HG02981 (cell line): ENCODE measurements around the gene TTYH2.

Experiments used
- ATAC-seq: cut with Tn5 transposase; IDR thresholded peaks from one replicate; pipeline ENCODE4 v1.9.1; 2021; ENCODE audit warnings: mild to moderate bottlenecking, moderate library complexity; ENCODE audit not compliant: unreplicated experiment

TTYH2 gene

GRCh38 chr17:74213861-74214391 lies 555 bp downstream of the TTYH2 start:
- ATAC-seq, result no peak

- ATAC-seq, result no peak
Observed at GRCh38 chr17:74214484-74215341, 1.3 kb downstream of the TTYH2 start.

DNA sequence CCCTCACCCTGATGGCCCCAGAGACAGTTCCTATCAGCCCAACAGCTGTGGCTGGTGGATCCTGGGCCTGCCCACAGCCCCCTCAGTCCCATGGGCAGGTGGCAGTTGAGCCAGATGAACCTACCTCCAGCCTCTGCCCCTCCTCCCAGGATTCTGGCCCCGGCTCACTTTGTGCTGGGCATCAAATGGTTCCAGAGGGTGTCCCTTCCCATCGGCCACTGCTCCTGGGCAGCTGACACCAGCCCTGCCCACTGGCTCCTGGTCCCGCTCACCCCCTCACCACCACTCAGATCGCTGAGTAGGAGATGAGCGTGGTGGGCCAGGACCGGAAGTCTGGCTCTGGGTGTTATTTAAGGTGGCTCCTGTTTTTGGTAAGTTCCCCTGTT lies 2.0 kb downstream of the TTYH2 start:
- no peak for ATAC-seq

GRCh38 chr17:74216505-74216904 lies 3.1 kb downstream of the TTYH2 start:
- ATAC-seq, result no peak

GRCh38 chr17:74217037-74217730 lies 3.8 kb downstream of the TTYH2 start:
- ATAC-seq, result no peak

DNA sequence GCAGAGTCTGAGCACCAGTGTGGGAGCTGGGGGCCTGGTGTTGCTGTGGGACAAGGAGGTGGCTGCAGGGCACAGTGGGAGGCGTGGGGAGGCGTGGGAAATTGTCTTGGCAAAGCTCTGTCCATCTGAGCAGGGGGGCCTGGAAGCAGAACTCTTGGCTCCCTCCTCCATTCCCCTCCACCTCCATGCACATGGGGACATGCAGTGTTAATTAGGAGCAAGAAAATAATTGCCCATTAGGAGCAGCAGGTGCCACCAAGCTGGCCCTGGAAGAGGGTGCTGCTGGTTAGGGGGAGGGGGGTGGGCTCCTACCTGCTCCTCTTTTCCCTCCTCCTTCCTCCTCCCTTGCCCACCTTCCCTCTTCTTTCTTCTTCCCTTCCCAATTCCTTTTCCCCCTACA lies 4.5 kb downstream of the TTYH2 start:
- no peak for ATAC-seq

DNA sequence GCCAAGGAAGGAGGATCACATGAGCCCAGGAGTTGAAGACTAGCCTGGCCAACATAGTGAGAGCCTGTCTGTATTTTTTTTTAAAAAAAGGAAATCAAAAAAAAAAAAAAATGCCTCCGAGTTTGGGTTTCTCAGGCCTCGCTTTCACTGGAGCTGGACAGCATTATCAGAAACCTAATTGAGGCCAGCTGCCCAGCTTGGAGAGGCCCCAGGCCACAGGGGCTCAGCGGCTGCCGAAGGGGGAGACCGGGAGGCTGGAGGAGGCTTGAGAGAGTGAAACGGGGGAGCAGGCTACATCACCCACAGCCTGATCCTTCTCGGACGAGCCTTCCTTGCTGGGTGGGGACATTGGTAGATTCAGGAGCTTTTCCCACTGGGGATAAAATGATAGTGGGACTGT lies 5.1 kb downstream of the TTYH2 start:
- no peak for ATAC-seq

GRCh38 chr17:74219576-74220133 lies 6.3 kb downstream of the TTYH2 start:
- ATAC-seq, result no peak

DNA sequence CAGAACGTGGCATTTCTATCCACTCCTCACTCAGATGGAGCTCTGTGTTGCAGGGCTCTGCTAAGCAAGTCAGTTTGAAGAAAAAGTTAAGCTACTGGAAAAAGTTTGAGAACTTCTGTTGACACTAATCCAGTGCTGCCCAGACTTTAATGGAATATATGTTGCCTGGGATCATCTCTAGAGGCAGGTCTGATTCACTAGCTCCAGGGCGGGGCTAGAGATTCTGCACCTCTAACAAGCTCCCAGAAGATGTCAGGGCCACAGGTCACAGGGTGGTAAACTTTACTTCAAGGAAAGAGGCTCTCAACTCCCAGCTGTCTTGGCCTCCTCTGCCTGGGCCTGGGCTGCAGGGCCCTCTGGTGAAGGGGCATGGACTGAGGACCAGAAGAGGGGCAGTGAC lies 6.8 kb downstream of the TTYH2 start:
- ATAC-seq, result no peak

- ATAC-seq, result no peak
Observed at GRCh38 chr17:74220946-74221818, 7.8 kb downstream of the TTYH2 start.

DNA sequence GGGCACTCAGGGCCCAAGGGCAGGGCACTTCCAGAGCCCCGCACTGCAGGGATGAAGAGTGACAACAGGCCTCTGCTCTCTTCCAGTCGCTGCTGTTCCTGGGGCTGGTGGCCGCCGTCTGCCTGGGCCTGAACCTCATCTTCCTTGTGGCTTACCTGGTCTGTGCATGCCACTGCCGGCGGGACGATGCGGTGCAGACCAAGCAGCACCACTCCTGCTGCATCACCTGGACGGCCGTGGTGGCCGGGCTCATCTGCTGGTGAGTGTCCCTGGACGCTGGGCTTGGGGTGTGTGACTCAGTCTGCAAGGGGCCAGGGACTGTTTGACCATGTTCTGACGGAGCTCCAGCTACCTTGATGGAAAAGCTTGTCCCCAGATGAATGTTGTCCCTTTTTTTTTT lies 9.0 kb downstream of the TTYH2 start:
- no peak for ATAC-seq

DNA sequence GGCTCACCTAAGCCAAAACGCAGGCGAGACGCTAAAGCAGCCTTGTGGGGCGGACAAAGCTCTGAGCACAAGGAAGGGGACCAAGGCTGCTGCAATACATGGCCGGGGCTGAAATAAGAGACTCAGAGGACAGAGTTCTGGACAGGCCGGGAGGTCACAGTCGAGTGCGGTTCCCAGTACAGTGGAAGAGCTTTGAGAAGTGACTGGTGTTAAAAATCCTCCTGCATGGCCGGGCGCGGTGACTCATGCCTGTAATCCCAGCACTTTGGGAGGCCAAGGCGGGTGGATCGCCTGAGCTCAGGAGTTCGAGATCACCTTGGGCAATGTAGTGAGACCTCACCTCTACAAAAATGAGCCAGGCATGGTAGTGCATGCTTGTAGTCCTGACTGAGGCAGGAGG lies 10.5 kb downstream of the TTYH2 start:
- ATAC-seq, result no peak

- no peak for ATAC-seq
Observed at GRCh38 chr17:74224959-74225725, 11.8 kb downstream of the TTYH2 start.

DNA sequence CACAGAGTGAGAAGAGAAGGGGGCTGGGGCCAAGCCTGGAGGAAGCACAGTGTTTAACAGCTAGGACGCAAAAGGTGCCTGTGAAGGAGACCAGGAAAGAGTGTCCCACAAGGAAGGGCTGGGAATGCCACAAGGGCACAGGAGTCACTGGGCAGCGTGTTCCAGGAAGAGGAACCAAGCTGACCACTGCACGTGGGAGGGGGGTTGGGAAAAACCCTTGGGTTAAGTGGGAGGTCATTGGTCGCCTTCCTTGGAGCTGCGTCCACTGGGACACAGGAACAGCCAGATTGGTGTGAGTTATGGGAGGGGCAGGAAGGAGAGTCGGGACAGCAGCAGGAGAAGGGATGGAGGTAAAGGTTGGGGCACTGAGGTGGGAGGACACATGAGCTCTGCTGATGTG lies 12.9 kb downstream of the TTYH2 start:
- ATAC-seq, result no peak

GRCh38 chr17:74227271-74228080 lies 14.1 kb downstream of the TTYH2 start:
- ATAC-seq, result no peak

GRCh38 chr17:74228306-74228978 lies 15.1 kb downstream of the TTYH2 start:
- no peak for ATAC-seq

GRCh38 chr17:74230896-74231295 lies 17.5 kb downstream of the TTYH2 start:
- no peak for ATAC-seq
